OCI-LY3 (cell line): ENCODE results near the gene SHROOM3.

Experiments
- H2AFZ ChIP-seq: fragments of 200-600, 300-600 bp; shearing (Covaris generic); 2 replicates; pipeline ENCODE4 v1.6.0; 2014; ENCODE audit warnings: antibody characterized with exemption, low read depth, low read length
- H3K27ac ChIP-seq: fragments of 200-600, 300-600 bp; sonication (generic); 2 replicates; pipeline ENCODE4 v1.5.1; 2014; ENCODE audit warnings: mild to moderate bottlenecking, low read length, moderate library complexity, mixed read lengths
- H3K27me3 ChIP-seq: fragments of 200-600, 300-600 bp; sonication (generic); 2 replicates; pipeline ENCODE4 v1.6.1; 2014; ENCODE audit warnings: low read depth, low read length, mixed read lengths
- H3K36me3 ChIP-seq: fragments of 200-600, 300-600 bp; sonication (generic); replicated peaks from 2 replicates; pipeline ENCODE3; 2014; ENCODE audit warnings: low read depth, low read length, mixed read lengths
- H3K4me1 ChIP-seq: fragments of 300-600, 200-600 bp; sonication (generic); 2 replicates; pipeline ENCODE4 v1.6.1; 2014; ENCODE audit warnings: low read length, mixed read lengths
- H3K4me2 ChIP-seq: fragments of 200-600, 300-600 bp; sonication (generic); 2 replicates; pipeline ENCODE4 v1.6.1; 2014; ENCODE audit warnings: low read length, mixed read lengths
- H3K4me3 ChIP-seq: fragments of 300-600, 200-600 bp; sonication (generic); 2 replicates; pipeline ENCODE4 v1.5.1; 2014; ENCODE audit warnings: antibody characterized with exemption, mild to moderate bottlenecking, low read length, moderate library complexity
- H3K79me2 ChIP-seq: fragments of 300-600, 200-600 bp; shearing (Covaris generic); 2 replicates; pipeline ENCODE4 v1.6.1; 2014; ENCODE audit warnings: mild to moderate bottlenecking, low read length, mixed read lengths
- H3K9ac ChIP-seq: fragments of 300-600, 200-600 bp; shearing (Covaris generic); 2 replicates; pipeline ENCODE4 v1.6.0; 2014; ENCODE audit warnings: mild to moderate bottlenecking, low read length, moderate library complexity
- H3K9me3 ChIP-seq: fragments of 200-600, 300-600 bp; shearing (Covaris generic); 2 replicates; pipeline ENCODE4 v1.6.1; 2014; ENCODE audit warnings: low read length, mixed read lengths; ENCODE audit not compliant: insufficient read depth
- H4K20me1 ChIP-seq: fragments of 200-600, 300-600 bp; sonication (generic); 2 replicates; pipeline ENCODE4 v1.6.1; 2016; ENCODE audit warnings: low read length, mixed read lengths; ENCODE audit not compliant: insufficient read depth
- CTCF ChIP-seq: fragments of 200-600, 300-600 bp; sonication (generic); IDR thresholded peaks from 2 replicates; pipeline ENCODE4 v1.5.1; 2014; ENCODE audit warnings: antibody characterized with exemption, low read length, low read depth
- EZH2phosphoT487 ChIP-seq: fragments of 200-600 bp; shearing (Covaris generic); IDR thresholded peaks from 2 replicates; pipeline ENCODE4 v1.6.1; 2018; ENCODE audit warnings: antibody characterized with exemption, mixed run types, low read depth

Gene SHROOM3

GRCh38 chr4:76610751-76611547 is 175.9 kb downstream of the SHROOM3 start:
- Histone ChIP-seq H3K4me2 (no peak overlapping the region), H2AFZ (no peak overlapping the region), H3K9ac (no peak overlapping the region), H4K20me1 (no peaks in the 10 kb centered on the region), H3K4me3 (no peak overlapping the region), H3K36me3 (no peaks in the 10 kb centered on the region), H3K27ac (no peak overlapping the region), H3K79me2 (no peaks in the 10 kb centered on the region), H3K9me3 (no peaks in the 10 kb centered on the region), H3K27me3 (peaks cover 16% of the 10 kb centered on the region), H3K4me1 (no peaks in the 10 kb centered on the region)
- TF ChIP-seq EZH2phosphoT487: no peak
- TF ChIP-seq CTCF: no peak

GRCh38 chr4:76611616-76612207 is 176.7 kb downstream of the SHROOM3 start:
- H3K79me2 ChIP-seq: no peaks in the 10 kb centered on the region
- TF ChIP-seq CTCF (no peak), EZH2phosphoT487 (no peak)
- H3K27me3 ChIP-seq: peaks cover 16% of the 10 kb centered on the region
- no peaks in the 10 kb centered on the region for H4K20me1 ChIP-seq
- no peak overlapping the region for H3K9ac ChIP-seq
- no peaks in the 10 kb centered on the region for H3K36me3 ChIP-seq
- H3K27ac ChIP-seq: no peak overlapping the region
- no peak overlapping the region for H2AFZ ChIP-seq
- no peak overlapping the region for H3K4me2 ChIP-seq
- no peaks in the 10 kb centered on the region for H3K9me3 ChIP-seq
- no peak overlapping the region for H3K4me3 ChIP-seq
- no peaks in the 10 kb centered on the region for H3K4me1 ChIP-seq

DNA sequence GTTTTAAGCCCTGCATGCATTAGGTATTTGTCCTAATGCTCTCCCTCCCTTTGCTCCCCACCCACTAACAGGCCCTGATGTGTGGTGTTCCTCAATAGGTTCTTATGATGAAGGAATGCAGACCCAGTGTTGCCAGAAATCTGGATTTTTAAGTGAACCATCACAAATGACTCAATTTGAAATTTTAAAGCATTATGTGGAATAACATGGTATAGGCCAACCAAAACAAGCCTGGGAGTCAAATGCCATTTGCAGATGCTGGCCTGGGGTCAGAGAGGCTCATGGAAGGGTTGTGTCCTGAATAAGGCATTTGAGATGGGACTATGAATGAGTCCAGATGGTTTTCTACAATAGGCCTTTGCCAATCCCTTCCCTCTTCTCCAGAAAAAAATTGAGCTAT is 179.6 kb downstream of the SHROOM3 start:
- no peaks in the 10 kb centered on the region for H3K4me1 ChIP-seq
- H3K79me2 ChIP-seq: no peaks in the 10 kb centered on the region
- no peak overlapping the region for H3K27ac ChIP-seq
- no peak overlapping the region for H2AFZ ChIP-seq
- TF ChIP-seq EZH2phosphoT487 (no peak), CTCF (no peak)
- no peak overlapping the region for H3K4me3 ChIP-seq
- no peak overlapping the region for H3K9ac ChIP-seq
- H3K4me2 ChIP-seq: no peak overlapping the region
- no peaks in the 10 kb centered on the region for H3K9me3 ChIP-seq
- H3K27me3 ChIP-seq: peaks cover 16% of the 10 kb centered on the region
- H3K36me3 ChIP-seq: no peaks in the 10 kb centered on the region
- no peaks in the 10 kb centered on the region for H4K20me1 ChIP-seq

GRCh38 chr4:76615999-76616398 is 181.0 kb downstream of the SHROOM3 start:
- Histone ChIP-seq H3K4me2 (no peak overlapping the region), H3K27me3 (peaks cover 19% of the 10 kb centered on the region), H4K20me1 (no peaks in the 10 kb centered on the region), H3K36me3 (no peaks in the 10 kb centered on the region), H3K27ac (no peak overlapping the region), H3K4me1 (no peaks in the 10 kb centered on the region), H3K4me3 (no peak overlapping the region), H3K79me2 (no peaks in the 10 kb centered on the region), H2AFZ (no peak overlapping the region), H3K9me3 (no peaks in the 10 kb centered on the region), H3K9ac (no peak overlapping the region)
- TF ChIP-seq CTCF: no peak
- no peak for TF ChIP-seq EZH2phosphoT487
